Skin of body (tissue), 2 donors: ENCODE data around the gene ADK. TPM values are rescaled to one million over a fixed set of nuclear protein-coding genes. Genes with fewer than 3 reads are reported as not detected.
A peak's percentile ranks its signal among the peaks of the same experiment; 100 is the strongest.
"Not testable (repeated sequence)": the region's sequence is repeated elsewhere in the genome, so short reads cannot be mapped to it uniquely, and the experiment has no call there.

Experiments
- DNase-seq: peaks from one replicate; lab custom pipeline; 2025; lab: John Stamatoyannopoulos, UW
- total RNA-seq: library from RNA; depleted of rRNA; stranded (reverse); fragments of >200 nt; gene quantifications from one replicate; pipeline ENCODE4 v1.2.3, GENCODE V29; 2014

ADK gene
- total RNA-seq, 1 donor from 2014 or later: 42.5 TPM

DNA sequence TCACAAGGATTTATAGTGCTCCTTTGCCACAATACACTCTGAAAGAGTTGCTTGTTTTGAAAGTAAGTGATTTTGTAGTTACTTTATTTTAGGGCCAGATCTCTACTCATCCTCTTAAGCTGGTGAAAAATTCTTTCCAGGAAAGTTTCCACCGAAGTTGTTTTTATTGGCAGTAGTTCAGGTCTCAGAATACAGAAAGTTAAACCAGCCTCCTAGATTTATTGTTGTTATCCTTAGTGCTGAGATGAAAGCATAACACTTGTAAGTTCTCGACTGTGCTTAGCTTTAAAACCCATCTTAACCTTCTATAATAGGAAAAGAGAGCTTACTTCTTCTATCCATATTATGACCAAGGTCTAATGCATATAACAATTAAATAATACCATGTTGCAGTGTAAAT, 5.9 kb upstream of the ADK start:
- DNase-seq: no peak

DNA sequence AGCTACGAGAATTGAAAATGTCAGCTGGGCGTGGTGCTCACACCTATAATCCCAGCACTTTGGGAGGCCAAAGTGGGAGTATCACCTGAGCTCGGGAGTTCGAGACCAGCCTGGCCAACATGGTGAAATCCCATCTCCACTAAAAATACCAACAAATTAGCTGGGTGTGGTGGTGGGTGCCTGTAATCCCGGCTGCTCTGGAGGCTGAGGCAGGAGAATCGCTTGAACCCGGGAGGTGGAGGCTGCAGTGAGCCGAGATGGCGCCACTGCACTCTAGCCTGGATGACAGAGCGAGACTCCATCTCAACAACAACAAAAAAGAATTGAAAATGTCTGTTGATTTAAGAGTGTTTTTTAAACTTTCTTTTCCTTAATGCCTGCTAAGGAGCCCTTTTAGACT, 4.0 kb upstream of the ADK start:
- DNase-seq: not testable (repeated sequence)

GRCh38 chr10:74150204-74150989, 624 bp upstream of the ADK start, which contains the start of gene AP3M1:
AP3M1 (minus strand) TSS chr10:74150828; CDS start chr10:74138379, 12,449 bp downstream.
- DNase-seq: no peak

- no peak for DNase-seq
These were observed 1.1 kb downstream of the ADK start for GRCh38 chr10:74151879-74152722.

DNA sequence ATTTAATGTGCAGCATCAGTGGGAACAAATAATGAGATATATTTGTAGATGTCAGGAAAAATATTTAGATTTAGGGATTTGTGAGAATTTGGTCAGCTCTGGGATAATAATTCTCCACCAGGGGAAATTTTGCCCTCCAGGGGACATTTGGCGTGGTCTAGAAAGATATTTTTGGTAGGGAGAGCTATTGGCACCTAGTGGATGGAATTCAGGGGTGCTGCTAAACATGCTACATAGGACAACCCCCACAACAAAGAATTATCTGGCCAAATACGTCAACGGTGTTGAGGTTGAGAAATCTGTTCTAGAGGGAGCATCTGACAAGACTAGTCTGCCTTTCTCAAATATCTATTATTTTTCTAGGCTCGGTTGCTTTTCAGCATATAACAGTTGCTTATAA, 2.1 kb downstream of the ADK start:
- peak; percentile 11 for DNase-seq

DNA sequence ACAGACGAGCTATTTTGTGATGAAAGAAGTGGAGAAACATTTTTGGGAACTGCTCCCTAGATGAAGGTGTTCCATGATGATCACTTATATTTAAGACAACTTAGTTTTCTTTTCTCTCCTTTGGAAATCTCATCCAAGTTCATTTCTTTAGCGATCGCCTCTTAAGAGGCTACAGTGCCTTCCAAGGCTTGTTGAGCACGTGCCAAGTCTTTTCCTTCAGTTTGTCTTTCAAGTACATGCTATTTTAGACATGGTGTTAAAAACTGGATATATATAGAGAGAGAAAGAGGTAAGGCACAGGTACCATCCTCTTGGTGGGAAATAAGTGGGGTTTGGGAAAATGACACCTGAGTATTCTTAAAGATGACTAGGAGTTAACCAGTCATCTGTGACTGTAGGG, 2.7 kb downstream of the ADK start:
- DNase-seq: no peak

DNA sequence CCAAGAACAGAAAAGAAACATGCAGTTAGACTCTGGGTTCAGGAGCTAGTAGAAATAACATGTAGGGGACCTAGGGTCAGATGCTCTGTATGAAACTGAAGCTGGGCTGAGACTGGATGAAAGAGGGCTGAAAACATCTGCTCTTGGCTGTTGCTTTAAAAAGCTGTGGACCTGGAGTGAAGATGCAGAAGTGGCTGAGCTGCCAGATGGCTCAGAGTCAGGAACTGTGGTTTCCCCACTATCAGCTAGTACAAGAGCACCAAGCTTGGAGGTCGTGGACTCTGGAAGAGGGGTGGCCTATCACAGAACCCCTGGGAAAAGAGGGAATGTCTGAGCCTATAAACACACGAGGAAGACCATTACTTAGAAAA, 5.9 kb downstream of the ADK start:
- no peak for DNase-seq

GRCh38 chr10:74160013-74160412, 9.0 kb downstream of the ADK start:
- DNase-seq: no peak

DNA sequence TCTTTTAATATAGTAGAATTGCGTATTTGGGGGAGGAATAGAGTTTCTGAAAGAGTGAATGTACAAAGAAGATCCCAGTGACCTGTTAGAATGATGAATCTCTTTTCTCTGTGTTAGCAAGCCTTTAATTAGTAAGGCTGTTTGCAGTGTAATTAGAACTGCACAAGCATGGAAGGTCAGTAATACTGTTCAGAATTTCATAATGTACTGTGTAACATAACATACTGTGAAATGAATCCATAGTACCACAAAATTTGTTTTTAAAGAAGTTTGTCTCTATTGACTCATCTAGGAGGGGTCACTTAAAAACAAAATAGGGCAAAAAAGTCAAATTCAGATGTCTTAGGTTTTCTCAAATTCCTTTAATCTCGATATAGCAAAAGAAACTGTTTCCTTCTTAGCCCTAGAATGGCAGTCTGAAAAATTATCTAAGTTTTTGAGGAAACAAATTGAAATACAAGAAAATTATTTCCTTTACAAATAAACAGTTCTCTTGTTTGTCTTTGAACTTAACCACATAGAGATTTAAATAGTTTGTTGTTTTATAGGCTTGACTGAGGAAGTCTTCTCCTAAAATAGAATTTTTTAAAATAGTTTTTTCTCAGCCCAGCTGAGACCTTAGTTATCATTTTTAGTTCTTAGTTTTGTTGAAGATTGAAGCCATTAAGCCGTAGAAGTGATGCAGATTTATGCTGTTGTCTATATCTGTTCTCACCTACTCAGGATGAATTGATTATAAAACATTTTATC, 12.5 kb downstream of the ADK start:
- no peak for DNase-seq

GRCh38 chr10:74164716-74165529, 13.9 kb downstream of the ADK start:
- DNase-seq: no peak

GRCh38 chr10:74165530-74165901, 14.5 kb downstream of the ADK start:
- no peak for DNase-seq

DNA sequence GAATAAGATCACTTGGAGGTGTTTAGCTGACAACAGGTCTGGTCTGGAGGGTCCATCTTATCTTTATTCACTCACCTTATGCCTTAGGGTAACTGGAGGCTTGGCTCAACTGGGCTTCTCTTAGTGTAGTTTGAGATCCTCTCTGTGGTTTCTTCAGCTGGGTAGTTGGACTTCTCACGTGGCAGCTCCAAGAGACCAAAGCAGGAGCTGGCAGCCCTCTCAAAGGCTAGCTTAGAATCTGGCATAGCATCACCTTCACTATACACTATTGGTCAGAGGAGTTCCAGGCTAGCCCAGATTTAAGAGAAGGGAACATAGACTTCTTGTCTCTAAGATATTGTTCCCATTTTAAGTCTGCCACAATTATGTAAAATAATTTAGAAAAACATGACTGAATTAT, 16.4 kb downstream of the ADK start:
- no peak for DNase-seq

GRCh38 chr10:74171625-74172024, 20.6 kb downstream of the ADK start:
- DNase-seq: no peak

GRCh38 chr10:74174521-74174920, 23.5 kb downstream of the ADK start:
- no peak for DNase-seq

DNA sequence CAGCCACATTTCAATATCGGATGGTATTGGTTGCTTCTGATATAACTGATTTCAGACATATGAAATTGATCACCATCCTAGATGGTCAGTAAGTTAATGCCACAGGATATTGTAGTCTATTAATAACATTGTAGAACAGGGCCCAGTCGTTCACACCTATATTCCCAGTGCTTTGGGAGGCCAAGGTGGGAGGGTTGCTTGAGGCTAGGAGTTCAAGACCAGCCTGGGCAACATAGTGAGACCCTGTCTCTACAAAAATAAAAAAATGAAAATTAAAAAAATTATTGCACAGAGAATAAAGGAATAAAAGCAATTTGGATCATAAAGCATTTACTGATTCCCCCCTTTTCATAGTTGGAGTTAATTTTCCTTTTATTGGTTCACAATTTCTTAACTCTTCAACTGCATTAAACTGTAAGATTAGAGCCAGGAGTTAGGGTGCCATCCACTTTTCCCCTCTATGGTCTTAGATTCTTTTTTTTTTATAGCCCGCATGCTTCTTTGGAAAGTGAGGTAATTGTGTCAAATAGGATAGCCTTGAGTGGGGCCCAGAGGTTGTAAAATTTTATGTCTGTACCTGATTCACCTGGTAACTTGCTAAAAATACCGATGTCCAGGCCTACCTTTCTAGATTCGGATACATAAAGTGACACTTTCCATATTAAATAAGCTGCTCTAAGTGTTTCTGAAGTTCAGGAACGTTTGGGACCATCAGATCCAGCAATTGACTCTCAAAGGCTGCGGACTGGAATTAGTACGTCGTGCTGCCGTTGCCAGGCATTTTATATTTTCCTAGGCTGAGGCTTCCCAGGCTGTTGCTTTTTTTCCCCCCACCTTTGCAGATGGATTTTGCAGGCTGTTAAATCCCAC, 24.7 kb downstream of the ADK start:
- no peak for DNase-seq

GRCh38 chr10:74176380-74177139, 25.5 kb downstream of the ADK start:
- peak; percentile 90 for DNase-seq

DNA sequence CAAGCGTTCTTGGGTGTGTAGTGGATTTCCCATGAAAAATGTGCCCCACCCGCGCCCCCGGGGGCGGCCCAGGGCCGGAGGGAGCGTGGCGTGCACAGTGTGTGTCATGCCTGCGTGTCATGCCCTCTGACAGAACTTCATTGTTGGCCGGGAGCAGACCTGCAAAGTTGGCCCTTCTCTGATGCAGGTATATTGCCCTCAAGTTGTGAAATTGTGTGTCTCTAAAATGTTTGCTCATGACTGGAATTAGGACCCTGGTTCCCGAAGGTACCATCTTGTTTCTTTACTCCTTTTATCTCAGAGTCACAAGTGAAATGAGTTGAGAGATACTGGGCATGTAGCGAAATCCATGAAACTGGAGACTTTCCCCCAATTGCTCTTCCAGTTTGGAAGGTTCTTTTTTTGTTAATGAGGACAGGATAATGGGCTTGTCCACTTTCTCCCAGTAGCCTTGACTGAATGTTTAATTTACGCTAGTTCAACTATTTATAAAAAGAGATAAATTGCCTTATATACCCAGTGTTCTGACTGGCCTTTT, 26.2 kb downstream of the ADK start:
- no peak for DNase-seq

DNA sequence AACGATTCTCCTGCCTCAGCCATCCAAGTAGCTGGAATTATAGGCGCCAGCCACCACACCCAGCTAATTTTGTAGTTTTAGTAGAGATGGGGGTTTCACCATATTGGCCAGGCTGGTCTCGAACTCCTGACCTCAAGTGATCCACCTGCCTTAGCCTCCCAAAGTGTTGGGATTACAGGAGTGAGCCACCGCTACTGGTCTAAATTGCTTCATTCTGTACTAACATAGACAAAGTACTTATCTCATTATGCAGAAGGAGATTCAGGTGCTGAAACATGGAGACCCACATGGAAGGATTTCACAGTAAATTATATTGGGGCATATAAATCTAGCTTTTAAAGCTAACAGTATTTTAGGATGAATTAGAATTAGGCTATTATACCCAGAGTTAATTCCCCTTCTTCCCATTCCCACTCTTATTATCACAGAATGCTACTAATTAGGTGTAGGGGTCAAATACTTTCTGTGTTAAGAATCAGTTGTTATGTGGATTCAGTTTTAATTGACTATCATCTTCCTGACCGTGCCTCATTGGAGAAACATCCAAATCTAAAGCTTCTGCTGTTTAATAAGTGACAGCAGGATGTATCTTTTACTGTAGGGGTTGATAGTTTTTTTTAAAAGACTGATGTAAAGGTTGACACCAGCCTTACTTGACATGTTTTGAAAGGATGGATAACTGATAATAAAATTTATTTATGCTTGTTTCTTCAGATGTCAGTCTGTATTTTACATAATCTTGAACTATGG, 27.2 kb downstream of the ADK start:
- DNase-seq: no peak
